A549 treated with AZD9567 at 1 μM for 4 hours (cell line): Measurements from ENCODE around the gene SHMT2. TPM values are rescaled to one million over a fixed set of nuclear protein-coding genes. Genes with fewer than 3 reads are reported as not detected.

Experiments
- total RNA-seq: library from RNA; stranded (reverse); fragments of 200-300 nt; extraction: Qiagen RNA extraction; gene quantifications from 5 replicates; pipeline ENCODE4 v1.2.3, GENCODE V29; 2022; ENCODE audit not compliant: insufficient read depth

The SHMT2 gene
- 110 to 141 TPM (median 131 TPM) in 5 replicates for total RNA-seq

GRCh38 chr12:57229634-57230380, at the start of gene SHMT2:
TSS of gene SHMT2 (plus strand) at chr12:57229711. CDS start at chr12:57229779, 68 bp downstream.

DNA sequence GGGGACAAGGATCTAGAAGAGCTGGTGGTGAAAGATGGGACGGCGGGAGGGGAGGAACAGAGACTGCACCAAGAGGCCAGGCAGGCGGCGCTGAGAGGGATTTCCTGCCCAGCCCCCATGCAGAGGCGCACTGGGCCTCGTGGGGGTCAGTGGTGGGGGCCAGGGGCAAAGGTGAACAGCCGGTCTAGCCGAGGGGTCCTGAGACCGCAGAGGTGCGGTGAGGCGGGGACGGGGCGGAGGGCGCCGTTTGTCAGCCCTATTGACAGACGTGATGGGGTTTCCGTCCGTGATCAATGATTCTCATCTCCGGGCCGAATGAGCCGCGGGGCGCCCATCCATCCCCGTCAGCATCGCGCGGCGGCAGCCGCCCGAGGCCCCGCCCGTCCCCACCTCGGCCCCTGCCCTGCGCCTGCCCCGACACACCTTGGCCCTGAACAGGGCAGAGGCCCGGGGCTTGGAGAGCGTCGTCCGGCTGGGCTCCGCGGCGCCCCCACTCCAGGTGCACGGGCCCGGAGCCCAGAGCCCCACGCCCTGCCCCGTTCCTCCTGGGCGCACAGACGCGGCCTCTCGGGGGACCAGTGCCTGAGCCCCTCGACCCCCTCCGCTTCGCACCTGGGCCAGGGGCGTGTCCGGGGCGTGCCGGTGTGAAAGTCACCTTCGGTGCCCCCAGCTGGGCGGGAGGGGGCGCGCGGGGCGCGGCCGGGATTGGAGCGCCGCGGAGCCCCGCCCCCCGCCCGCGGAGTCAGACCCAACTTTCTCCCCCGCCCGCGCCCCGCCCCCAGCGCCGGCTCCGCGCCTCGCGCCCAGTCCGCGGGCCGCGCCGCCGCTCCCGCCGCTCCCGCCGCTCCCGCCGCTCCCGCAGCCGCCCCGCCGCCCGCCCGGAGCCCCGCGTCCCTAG, 13.2 kb upstream of the SHMT2 start, which contains the start of gene NXPH4:
Gene NXPH4, plus strand, starts transcription at position 781 of the 898 bp plus-strand sequence. CDS start 176 bp downstream, outside the sequence.

GRCh38 chr12:57250956-57251355, 21.4 kb downstream of the SHMT2 start, which contains the start of gene STAC3:
TSS of gene STAC3 (minus strand) at chr12:57251187. CDS start at chr12:57249636, 1,551 bp downstream.

Other genes starting within 250 kb of the SHMT2 start
- 4.1 to 6.1 TPM (median 5.6 TPM) in 5 replicates for gene ZBTB39, start 223.2 kb upstream of the SHMT2 start, total RNA-seq
- 0.09 to 0.34 TPM (median 0.17 TPM) in 4 of 5 replicates, not detected in the other for gene TAC3, start 213.2 kb upstream of the SHMT2 start, total RNA-seq
- gene MYO1A, start 179.6 kb upstream of the SHMT2 start, total RNA-seq = 0.09 to 0.57 TPM (median 0.30 TPM) in 4 of 5 replicates, not detected in the other
- 13.6 to 16.9 TPM (median 14.8 TPM) in 5 replicates for gene NEMP1, start 150.9 kb upstream of the SHMT2 start, total RNA-seq
- gene NAB2, start 140.6 kb upstream of the SHMT2 start, total RNA-seq = 15.1 to 20.9 TPM (median 17.9 TPM) in 5 replicates
- 40.2 to 53.8 TPM (median 48.3 TPM) in 5 replicates for gene STAT6, start 118.3 kb upstream of the SHMT2 start, total RNA-seq
- gene LRP1, start 101.2 kb upstream of the SHMT2 start, total RNA-seq = 13.0 to 24.4 TPM (median 14.9 TPM) in 5 replicates
- not detected in 5 replicates for gene LRP1-AS, start 82.1 kb upstream of the SHMT2 start, total RNA-seq
- gene NXPH4, start 12.9 kb upstream of the SHMT2 start, total RNA-seq = 4.1 to 5.9 TPM (median 5.1 TPM) in 5 replicates
- 0.24 to 0.34 TPM (median 0.31 TPM) in 4 of 5 replicates, not detected in the other for gene STAC3, start 21.5 kb downstream of the SHMT2 start, total RNA-seq
- gene R3HDM2, start 201.3 kb downstream of the SHMT2 start, total RNA-seq = 8.0 to 10.9 TPM (median 8.4 TPM) in 5 replicates
- 0.03 to 0.06 TPM in 2 of 5 replicates, not detected in the others for gene INHBC, start 205.1 kb downstream of the SHMT2 start, total RNA-seq
- 0.05 to 0.07 TPM in 2 of 5 replicates, not detected in the others for gene INHBE, start 225.6 kb downstream of the SHMT2 start, total RNA-seq
- 3.0 to 6.8 TPM (median 4.2 TPM) in 5 replicates for gene GLI1, start 230.1 kb downstream of the SHMT2 start, total RNA-seq